ENCODE results near the gene DOHH.
"Not testable (repeated sequence)": the region's sequence is repeated elsewhere in the genome, so short reads cannot be mapped to it uniquely, and the experiment has no call there.

The DOHH gene

GRCh38 chr19:3452171-3452941 lies 48.1 kb downstream of the DOHH start:
- Histone ChIP-seq H3K79me2 (peaks cover 42% of the 10 kb centered on the region), H3K4me2 (ENCODE audit: low read length) (no peak overlapping the region), H3K9me3 (ENCODE audit: control insufficient read depth, low read length) (no peaks in the 10 kb centered on the region), H3K9ac (no peak overlapping the region), H3K27ac (no peak overlapping the region), H3K27me3 (ENCODE audit: control insufficient read depth, insufficient read depth, low read length) (no peaks in the 10 kb centered on the region), H3K36me3 (ENCODE audit: control insufficient read depth, insufficient read depth, low read length) (no peaks in the 10 kb centered on the region), H2AFZ (no peak overlapping the region), H3K4me3 (ENCODE audit: low read depth, low read length) (no peak overlapping the region), H3K4me1 (no peaks in the 10 kb centered on the region)
- TF ChIP-seq, protein P1, sequence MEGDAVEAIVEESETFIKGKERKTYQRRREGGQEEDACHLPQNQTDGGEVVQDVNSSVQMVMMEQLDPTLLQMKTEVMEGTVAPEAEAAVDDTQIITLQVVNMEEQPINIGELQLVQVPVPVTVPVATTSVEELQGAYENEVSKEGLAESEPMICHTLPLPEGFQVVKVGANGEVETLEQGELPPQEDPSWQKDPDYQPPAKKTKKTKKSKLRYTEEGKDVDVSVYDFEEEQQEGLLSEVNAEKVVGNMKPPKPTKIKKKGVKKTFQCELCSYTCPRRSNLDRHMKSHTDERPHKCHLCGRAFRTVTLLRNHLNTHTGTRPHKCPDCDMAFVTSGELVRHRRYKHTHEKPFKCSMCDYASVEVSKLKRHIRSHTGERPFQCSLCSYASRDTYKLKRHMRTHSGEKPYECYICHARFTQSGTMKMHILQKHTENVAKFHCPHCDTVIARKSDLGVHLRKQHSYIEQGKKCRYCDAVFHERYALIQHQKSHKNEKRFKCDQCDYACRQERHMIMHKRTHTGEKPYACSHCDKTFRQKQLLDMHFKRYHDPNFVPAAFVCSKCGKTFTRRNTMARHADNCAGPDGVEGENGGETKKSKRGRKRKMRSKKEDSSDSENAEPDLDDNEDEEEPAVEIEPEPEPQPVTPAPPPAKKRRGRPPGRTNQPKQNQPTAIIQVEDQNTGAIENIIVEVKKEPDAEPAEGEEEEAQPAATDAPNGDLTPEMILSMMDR (IDR thresholded peaks at IDR 0.05): no peak

- Histone ChIP-seq H3K36me3 (ENCODE audit: control insufficient read depth, insufficient read depth, low read length) (no peaks in the 10 kb centered on the region), H3K79me2 (peaks cover 46% of the 10 kb centered on the region), H3K27me3 (ENCODE audit: control insufficient read depth, insufficient read depth, low read length) (no peaks in the 10 kb centered on the region), H3K9me3 (ENCODE audit: control insufficient read depth, low read length) (no peaks in the 10 kb centered on the region), H3K4me3 (ENCODE audit: low read depth, low read length) (no peak overlapping the region), H2AFZ (no peak overlapping the region), H3K4me1 (no peaks in the 10 kb centered on the region), H3K27ac (peak overlapping the region; percentile 56), H3K9ac (no peak overlapping the region), H3K4me2 (ENCODE audit: low read length) (no peak overlapping the region)
- TF ChIP-seq, protein P1 (IDR thresholded peaks at IDR 0.05): no peak
Observed at GRCh38 chr19:3451451-3451866, 49.0 kb downstream of the DOHH start.

- no peaks in the 10 kb centered on the region for H3K9me3 ChIP-seq (ENCODE audit: control insufficient read depth, low read length)
- H3K36me3 ChIP-seq (ENCODE audit: control insufficient read depth, insufficient read depth, low read length): no peaks in the 10 kb centered on the region
- H3K9ac ChIP-seq: no peak overlapping the region
- H3K27ac ChIP-seq: peak overlapping the region; percentile 56
- no peak overlapping the region for H3K4me3 ChIP-seq (ENCODE audit: low read depth, low read length)
- H3K27me3 ChIP-seq (ENCODE audit: control insufficient read depth, insufficient read depth, low read length): no peaks in the 10 kb centered on the region
- no peak overlapping the region for H3K4me2 ChIP-seq (ENCODE audit: low read length)
- H2AFZ ChIP-seq: no peak overlapping the region
- TF ChIP-seq, protein P1 (IDR thresholded peaks at IDR 0.05): no peak
- H3K79me2 ChIP-seq: peaks cover 52% of the 10 kb centered on the region
- H3K4me1 ChIP-seq: no peaks in the 10 kb centered on the region
Observed at GRCh38 chr19:3450796-3451411, 49.6 kb downstream of the DOHH start.

DNA sequence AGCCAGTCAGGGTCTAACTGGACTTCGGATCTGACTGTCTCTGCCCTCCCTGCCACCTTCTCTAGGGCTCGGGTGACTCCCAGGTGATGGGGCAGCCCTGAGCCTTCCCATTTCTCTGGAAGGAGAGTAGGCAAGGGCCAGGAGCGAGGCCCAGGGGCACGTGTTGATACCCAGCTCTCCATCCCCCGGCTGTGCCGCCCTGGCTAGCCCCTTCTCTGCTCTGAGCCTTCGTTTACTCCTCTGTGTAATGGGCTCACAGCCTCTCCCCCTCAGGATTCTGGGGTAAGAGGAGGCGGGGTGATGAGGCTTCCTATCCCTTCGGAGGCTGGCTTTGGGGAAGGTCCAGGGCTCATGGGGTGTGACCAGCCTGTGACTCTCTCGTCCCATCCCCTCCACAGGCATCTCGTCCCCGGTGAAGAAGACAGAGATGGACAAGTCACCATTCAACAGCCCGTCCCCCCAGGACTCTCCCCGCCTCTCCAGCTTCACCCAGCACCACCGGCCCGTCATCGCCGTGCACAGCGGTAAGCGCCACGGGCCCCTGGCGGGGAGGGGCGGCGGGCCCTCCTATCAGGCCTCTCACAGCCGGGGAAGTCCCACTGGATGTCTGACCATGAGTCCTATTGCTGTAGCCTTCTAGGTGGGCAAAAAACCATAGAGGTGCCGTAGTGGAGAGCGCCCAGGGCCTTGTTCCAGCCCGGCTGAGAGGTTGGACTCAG lies 51.7 kb downstream of the DOHH start:
- H3K36me3 ChIP-seq (ENCODE audit: control insufficient read depth, insufficient read depth, low read length): no peaks in the 10 kb centered on the region
- TF ChIP-seq, protein P1 (IDR thresholded peaks at IDR 0.05): no peak
- H3K79me2 ChIP-seq: peaks cover 58% of the 10 kb centered on the region
- no peak overlapping the region for H3K27ac ChIP-seq
- no peaks in the 10 kb centered on the region for H3K27me3 ChIP-seq (ENCODE audit: control insufficient read depth, insufficient read depth, low read length)
- H3K4me1 ChIP-seq: no peaks in the 10 kb centered on the region
- no peak overlapping the region for H3K4me3 ChIP-seq (ENCODE audit: low read depth, low read length)
- no peak overlapping the region for H3K9ac ChIP-seq
- no peak overlapping the region for H2AFZ ChIP-seq
- H3K9me3 ChIP-seq (ENCODE audit: control insufficient read depth, low read length): no peaks in the 10 kb centered on the region
- H3K4me2 ChIP-seq (ENCODE audit: low read length): no peak overlapping the region

GRCh38 chr19:3446657-3447056 lies 53.8 kb downstream of the DOHH start:
- H3K79me2 ChIP-seq: peaks cover 64% of the 10 kb centered on the region
- H3K9me3 ChIP-seq (ENCODE audit: control insufficient read depth, low read length); H3K9ac ChIP-seq; H3K36me3 ChIP-seq (ENCODE audit: control insufficient read depth, insufficient read depth, low read length); H3K4me3 ChIP-seq (ENCODE audit: low read depth, low read length); H3K4me1 ChIP-seq; H3K27me3 ChIP-seq (ENCODE audit: control insufficient read depth, insufficient read depth, low read length); H2AFZ ChIP-seq; H3K4me2 ChIP-seq (ENCODE audit: low read length); H3K27ac ChIP-seq: not testable (repeated sequence)
